ENCODE measurements around the gene KLHL30. TPM values are rescaled to one million over a fixed set of nuclear protein-coding genes. Genes with fewer than 3 reads are reported as not detected.
"Not testable (repeated sequence)": the region's sequence is repeated elsewhere in the genome, so short reads cannot be mapped to it uniquely, and the experiment has no call there.

KLHL30 gene
- polyA plus RNA-seq, 2 donors, result 0.21 to 0.24 TPM

- peaks cover 5 to 31% of the 10 kb centered on the region in 2 donors for H3K36me3 ChIP-seq (ENCODE audit: control insufficient read depth in 2 of 2, insufficient read depth in 2 of 2, low read length in 1 of 2)
- H3K27me3 ChIP-seq (ENCODE audit: control insufficient read depth in 1 of 2, insufficient read depth in 2 of 2, low read length in 2 of 2), result no peaks in the 10 kb centered on the region
- no peaks in the 10 kb centered on the region for H3K9me3 ChIP-seq (ENCODE audit: control insufficient read depth in 2 of 2, insufficient read depth in 1 of 2, low read depth in 1 of 2, low read length in 1 of 2)
- H3K27ac ChIP-seq (ENCODE audit: low read depth in 2 of 2, low read length in 1 of 2), result peak overlapping the region; percentile 30 to 49
- no peak overlapping the region for H3K4me3 ChIP-seq (ENCODE audit: low read depth in 1 of 2, low read length in 2 of 2)
- 87 to 89% methylated on average over 13 of the region's 13 CpGs for WGBS, 2 donors
- H3K4me1 ChIP-seq (ENCODE audit: control insufficient read depth in 2 of 2, insufficient read depth in 2 of 2, low read length in 1 of 2), result peaks cover 8 to 10% of the 10 kb centered on the region in 2 donors
Observed at GRCh38 chr2:238168196-238169047, 30.0 kb downstream of the KLHL30 start.

GRCh38 chr2:238169048-238169707 lies 30.7 kb downstream of the KLHL30 start:
- no peak overlapping the region for H3K4me3 ChIP-seq (ENCODE audit: low read depth in 1 of 2, low read length in 2 of 2)
- peaks cover 4% of the 10 kb centered on the region in 2 donors for H3K4me1 ChIP-seq (ENCODE audit: control insufficient read depth in 2 of 2, insufficient read depth in 2 of 2, low read length in 1 of 2)
- WGBS, 2 donors, result 50 to 58% methylated on average over 6 of the region's 6 CpGs
- H3K27ac ChIP-seq (ENCODE audit: low read depth in 2 of 2, low read length in 1 of 2), result peak overlapping the region; percentile 30 to 49
- peaks cover 9 to 35% of the 10 kb centered on the region in 2 donors for H3K36me3 ChIP-seq (ENCODE audit: control insufficient read depth in 2 of 2, insufficient read depth in 2 of 2, low read length in 1 of 2)
- H3K27me3 ChIP-seq (ENCODE audit: control insufficient read depth in 1 of 2, insufficient read depth in 2 of 2, low read length in 2 of 2), result no peaks in the 10 kb centered on the region
- no peaks in the 10 kb centered on the region for H3K9me3 ChIP-seq (ENCODE audit: control insufficient read depth in 2 of 2, insufficient read depth in 1 of 2, low read depth in 1 of 2, low read length in 1 of 2)

GRCh38 chr2:238169708-238170251 lies 31.3 kb downstream of the KLHL30 start:
- H3K36me3 ChIP-seq (ENCODE audit: control insufficient read depth in 2 of 2, insufficient read depth in 2 of 2, low read length in 1 of 2), result peaks cover 12 to 37% of the 10 kb centered on the region in 2 donors
- H3K4me3 ChIP-seq (ENCODE audit: low read depth in 1 of 2, low read length in 2 of 2), result no peak overlapping the region
- 45 to 50% methylated on average over 5 of the region's 5 CpGs for WGBS, 2 donors
- no peaks in the 10 kb centered on the region for H3K27me3 ChIP-seq (ENCODE audit: control insufficient read depth in 1 of 2, insufficient read depth in 2 of 2, low read length in 2 of 2)
- H3K4me1 ChIP-seq (ENCODE audit: control insufficient read depth in 2 of 2, insufficient read depth in 2 of 2, low read length in 1 of 2), result peaks cover 2 to 4% of the 10 kb centered on the region in 2 donors
- H3K27ac ChIP-seq (ENCODE audit: low read depth in 2 of 2, low read length in 1 of 2), result peak overlapping the region; percentile 49 to 85
- no peaks in the 10 kb centered on the region for H3K9me3 ChIP-seq (ENCODE audit: control insufficient read depth in 2 of 2, insufficient read depth in 1 of 2, low read depth in 1 of 2, low read length in 1 of 2)

GRCh38 chr2:238170386-238171071 lies 32.1 kb downstream of the KLHL30 start:
- no peak overlapping the region for H3K4me3 ChIP-seq (ENCODE audit: low read depth in 1 of 2, low read length in 2 of 2)
- H3K27ac ChIP-seq (ENCODE audit: low read depth in 2 of 2, low read length in 1 of 2), result peak overlapping the region; percentile 32 to 45
- H3K4me1 ChIP-seq (ENCODE audit: control insufficient read depth in 2 of 2, insufficient read depth in 2 of 2, low read length in 1 of 2), result peaks cover 2 to 4% of the 10 kb centered on the region in 2 donors
- no peaks in the 10 kb centered on the region for H3K9me3 ChIP-seq (ENCODE audit: control insufficient read depth in 2 of 2, insufficient read depth in 1 of 2, low read depth in 1 of 2, low read length in 1 of 2)
- WGBS, 2 donors, result 85 to 87% methylated on average over 21 of the region's 21 CpGs
- H3K36me3 ChIP-seq (ENCODE audit: control insufficient read depth in 2 of 2, insufficient read depth in 2 of 2, low read length in 1 of 2), result peaks cover 12 to 39% of the 10 kb centered on the region in 2 donors
- no peaks in the 10 kb centered on the region for H3K27me3 ChIP-seq (ENCODE audit: control insufficient read depth in 1 of 2, insufficient read depth in 2 of 2, low read length in 2 of 2)

GRCh38 chr2:238171072-238171431 lies 32.6 kb downstream of the KLHL30 start:
- H3K4me3 ChIP-seq (ENCODE audit: low read depth in 1 of 2, low read length in 2 of 2); H3K27ac ChIP-seq (ENCODE audit: low read depth in 2 of 2, low read length in 1 of 2); H3K27me3 ChIP-seq (ENCODE audit: control insufficient read depth in 1 of 2, insufficient read depth in 2 of 2, low read length in 2 of 2); H3K4me1 ChIP-seq (ENCODE audit: control insufficient read depth in 2 of 2, insufficient read depth in 2 of 2, low read length in 1 of 2); H3K9me3 ChIP-seq (ENCODE audit: control insufficient read depth in 2 of 2, insufficient read depth in 1 of 2, low read depth in 1 of 2, low read length in 1 of 2): not testable (repeated sequence)
- peaks cover 12 to 39% of the 10 kb centered on the region in 2 donors for H3K36me3 ChIP-seq (ENCODE audit: control insufficient read depth in 2 of 2, insufficient read depth in 2 of 2, low read length in 1 of 2)
- 75 to 78% methylated on average over 5 of the region's 5 CpGs for WGBS, 2 donors

GRCh38 chr2:238171575-238172187 lies 33.2 kb downstream of the KLHL30 start:
- H3K27ac ChIP-seq (ENCODE audit: low read depth in 2 of 2, low read length in 1 of 2), result no peak overlapping the region
- H3K9me3 ChIP-seq (ENCODE audit: control insufficient read depth in 2 of 2, insufficient read depth in 1 of 2, low read depth in 1 of 2, low read length in 1 of 2), result no peaks in the 10 kb centered on the region
- no peaks in the 10 kb centered on the region for H3K27me3 ChIP-seq (ENCODE audit: control insufficient read depth in 1 of 2, insufficient read depth in 2 of 2, low read length in 2 of 2)
- peaks cover 2 to 4% of the 10 kb centered on the region in 2 donors for H3K4me1 ChIP-seq (ENCODE audit: control insufficient read depth in 2 of 2, insufficient read depth in 2 of 2, low read length in 1 of 2)
- H3K36me3 ChIP-seq (ENCODE audit: control insufficient read depth in 2 of 2, insufficient read depth in 2 of 2, low read length in 1 of 2), result peaks cover 15 to 39% of the 10 kb centered on the region in 2 donors
- no peak overlapping the region for H3K4me3 ChIP-seq (ENCODE audit: low read depth in 1 of 2, low read length in 2 of 2)
- 92 to 96% methylated on average over 9 of the region's 9 CpGs for WGBS, 2 donors

- peaks cover 12 to 39% of the 10 kb centered on the region in 2 donors for H3K36me3 ChIP-seq (ENCODE audit: control insufficient read depth in 2 of 2, insufficient read depth in 2 of 2, low read length in 1 of 2)
- WGBS, 2 donors, result 90% methylated on average over 14 of the region's 14 CpGs
- no peak overlapping the region for H3K4me3 ChIP-seq (ENCODE audit: low read depth in 1 of 2, low read length in 2 of 2)
- H3K9me3 ChIP-seq (ENCODE audit: control insufficient read depth in 2 of 2, insufficient read depth in 1 of 2, low read depth in 1 of 2, low read length in 1 of 2), result no peaks in the 10 kb centered on the region
- H3K27me3 ChIP-seq (ENCODE audit: control insufficient read depth in 1 of 2, insufficient read depth in 2 of 2, low read length in 2 of 2), result no peaks in the 10 kb centered on the region
- no peak overlapping the region for H3K27ac ChIP-seq (ENCODE audit: low read depth in 2 of 2, low read length in 1 of 2)
- peaks cover 2 to 4% of the 10 kb centered on the region in 2 donors for H3K4me1 ChIP-seq (ENCODE audit: control insufficient read depth in 2 of 2, insufficient read depth in 2 of 2, low read length in 1 of 2)
Observed at GRCh38 chr2:238172439-238172838, 34.0 kb downstream of the KLHL30 start.

GRCh38 chr2:238173692-238174091 lies 35.2 kb downstream of the KLHL30 start:
- 93 to 97% methylated on average over 2 of the region's 2 CpGs for WGBS, 2 donors
- H3K27ac ChIP-seq (ENCODE audit: low read depth in 2 of 2, low read length in 1 of 2), result peak overlapping the region in 1 of 2 donors; percentile 28
- peaks cover 2 to 4% of the 10 kb centered on the region in 2 donors for H3K4me1 ChIP-seq (ENCODE audit: control insufficient read depth in 2 of 2, insufficient read depth in 2 of 2, low read length in 1 of 2)
- H3K9me3 ChIP-seq (ENCODE audit: control insufficient read depth in 2 of 2, insufficient read depth in 1 of 2, low read depth in 1 of 2, low read length in 1 of 2), result no peaks in the 10 kb centered on the region
- H3K27me3 ChIP-seq (ENCODE audit: control insufficient read depth in 1 of 2, insufficient read depth in 2 of 2, low read length in 2 of 2), result no peaks in the 10 kb centered on the region
- H3K4me3 ChIP-seq (ENCODE audit: low read depth in 1 of 2, low read length in 2 of 2), result no peak overlapping the region
- H3K36me3 ChIP-seq (ENCODE audit: control insufficient read depth in 2 of 2, insufficient read depth in 2 of 2, low read length in 1 of 2), result peaks cover 10 to 42% of the 10 kb centered on the region in 2 donors

- no peak overlapping the region for H3K4me3 ChIP-seq (ENCODE audit: low read depth in 1 of 2, low read length in 2 of 2)
- H3K9me3 ChIP-seq (ENCODE audit: control insufficient read depth in 2 of 2, insufficient read depth in 1 of 2, low read depth in 1 of 2, low read length in 1 of 2), result no peaks in the 10 kb centered on the region
- peaks cover 2 to 4% of the 10 kb centered on the region in 2 donors for H3K4me1 ChIP-seq (ENCODE audit: control insufficient read depth in 2 of 2, insufficient read depth in 2 of 2, low read length in 1 of 2)
- 94% methylated on average over 8 of the region's 8 CpGs for WGBS, 2 donors
- H3K27me3 ChIP-seq (ENCODE audit: control insufficient read depth in 1 of 2, insufficient read depth in 2 of 2, low read length in 2 of 2), result no peaks in the 10 kb centered on the region
- peaks cover 10 to 40% of the 10 kb centered on the region in 2 donors for H3K36me3 ChIP-seq (ENCODE audit: control insufficient read depth in 2 of 2, insufficient read depth in 2 of 2, low read length in 1 of 2)
- no peak overlapping the region for H3K27ac ChIP-seq (ENCODE audit: low read depth in 2 of 2, low read length in 1 of 2)
Observed at GRCh38 chr2:238174291-238174690, 35.8 kb downstream of the KLHL30 start.
